Hepatocyte (in vitro differentiated cells): ENCODE measurements around the gene TXNDC2. TPM values are rescaled to one million over a fixed set of nuclear protein-coding genes. Genes with fewer than 3 reads are reported as not detected.

Source experiments
- DNase-seq: peaks from one replicate; pipeline ENCODE4 v3.0.0-alpha.2; 2016; ENCODE audit warnings: low spot score
- H2AFZ ChIP-seq: fragments of 200-600 bp; sonication (generic); 2 replicates; pipeline ENCODE4 v1.6.0; 2016; ENCODE audit warnings: antibody characterized with exemption, mild to moderate bottlenecking
- H3K27ac ChIP-seq: fragments of 200-600 bp; sonication (generic); 2 replicates; pipeline ENCODE4 v1.5.1; 2016; ENCODE audit warnings: mild to moderate bottlenecking
- H3K27me3 ChIP-seq: fragments of 200-600 bp; sonication (generic); 2 replicates; pipeline ENCODE4 v1.6.1; 2016
- H3K36me3 ChIP-seq: fragments of 200-600 bp; sonication (generic); replicated peaks from 2 replicates; pipeline ENCODE4 v1.5.1; 2016; ENCODE audit warnings: low read depth; ENCODE audit not compliant: insufficient read depth
- H3K4me1 ChIP-seq: fragments of 200-600 bp; sonication (generic); 2 replicates; pipeline ENCODE4 v1.5.1; 2016; ENCODE audit warnings: mild to moderate bottlenecking, moderate library complexity; ENCODE audit not compliant: insufficient read depth
- H3K4me2 ChIP-seq: fragments of 200-600 bp; sonication (generic); 2 replicates; pipeline ENCODE4 v1.6.0; 2016
- H3K4me3 ChIP-seq: fragments of 200-600 bp; sonication (generic); 2 replicates; pipeline ENCODE4 v1.5.1; 2016; ENCODE audit warnings: mild to moderate bottlenecking
- H3K79me2 ChIP-seq: fragments of 200-600 bp; sonication (generic); 2 replicates; pipeline ENCODE4 v1.6.0; 2017; ENCODE audit warnings: mild to moderate bottlenecking
- H3K9me2 ChIP-seq: fragments of 200-600 bp; sonication (generic); replicated peaks from 2 replicates; pipeline ENCODE4 v1.6.0; 2017; ENCODE audit warnings: mild to moderate bottlenecking; ENCODE audit not compliant: insufficient read depth
- H3K9me3 ChIP-seq: fragments of 200-600 bp; sonication (generic); 2 replicates; pipeline ENCODE4 v1.5.1; 2016; ENCODE audit warnings: low read depth, mild to moderate bottlenecking
- H4K20me1 ChIP-seq: fragments of 200-600 bp; sonication (generic); 2 replicates; pipeline ENCODE4 v1.6.0; 2016; ENCODE audit warnings: mild to moderate bottlenecking; ENCODE audit not compliant: insufficient read depth, poor library complexity, severe bottlenecking
- EZH2 ChIP-seq: fragments of 200-600 bp; sonication (generic); IDR thresholded peaks from 2 replicates; pipeline ENCODE4 v1.6.1; 2016; ENCODE audit warnings: antibody characterized with exemption, mild to moderate bottlenecking, borderline replicate concordance
- EZH2phosphoT487 ChIP-seq: fragments of 200-600 bp; sonication (generic); IDR thresholded peaks from one replicate; pipeline ENCODE4 v1.6.1; 2018; ENCODE audit warnings: antibody characterized with exemption, mild to moderate bottlenecking, low read depth, moderate library complexity; ENCODE audit not compliant: unreplicated experiment, severe bottlenecking
- WGBS: methylation state at CpG from one replicate; pipeline ENCODE4 v1.1.6; 2016; ENCODE audit warnings: low lambda C conversion rate; ENCODE audit errors: missing lambda C conversion rate; 5-methylcytosine and 5-hydroxymethylcytosine counted together
- polyA plus RNA-seq: library from polyadenylated mRNA; unstranded; fragments of >200 nt; fragmentation: Nextera tagmentation; extraction: Ambion mirVana; gene quantifications from 2 replicates; pipeline ENCODE4 v1.2.1, GENCODE V29; 2016
- total RNA-seq: library from RNA; depleted of rRNA; stranded (reverse); fragments of >200 nt; gene quantifications from 2 replicates; pipeline ENCODE4 v1.2.3, GENCODE V29; 2014
- TF ChIP-seq, protein P1 (sequence below): fragments of 200-600 bp; sonication (generic); IDR thresholded peaks from 2 replicates; pipeline ENCODE4 v1.5.1; 2016; ENCODE audit warnings: antibody characterized with exemption, mild to moderate bottlenecking; ENCODE audit not compliant: poor library complexity

Gene TXNDC2
- total and polyA plus RNA-seq, 2 experiments from 2014 or later = 0.41 TPM; not detected in 1

DNA sequence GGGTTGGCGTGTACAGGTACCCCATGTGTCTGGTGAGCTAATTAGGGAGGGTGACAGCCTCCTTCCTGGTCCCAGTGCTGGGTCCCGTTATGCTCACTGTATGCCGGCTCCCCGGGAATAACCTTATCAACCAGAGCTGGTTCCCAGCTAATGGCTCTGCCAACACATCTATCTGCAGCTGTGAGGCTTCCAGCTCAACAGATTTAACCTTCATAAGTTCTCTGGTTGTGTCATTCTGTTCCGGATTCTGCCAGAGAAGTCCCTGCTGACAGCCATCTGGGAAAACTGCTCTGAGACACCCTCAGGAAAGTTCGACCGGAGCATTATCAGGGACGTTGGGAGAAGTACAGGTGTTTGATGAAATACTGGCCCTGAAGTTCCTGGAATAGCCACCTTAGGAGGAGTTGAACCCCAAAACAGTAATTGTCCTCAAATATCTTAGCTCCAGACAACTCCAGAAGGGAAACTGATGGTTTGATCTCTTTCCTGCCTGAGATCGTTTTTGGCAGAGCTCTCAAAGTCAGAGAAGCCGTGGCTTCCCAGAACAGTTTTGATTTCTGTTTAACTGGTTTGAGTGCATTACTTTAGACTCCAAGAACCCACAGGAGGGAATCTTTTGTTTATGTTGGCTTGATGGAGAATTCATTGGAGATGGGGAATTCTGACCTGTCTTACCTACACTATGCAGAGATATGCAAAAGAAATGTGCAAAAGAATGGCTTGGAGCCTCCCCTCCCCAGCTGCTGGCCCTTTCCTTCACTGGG, 39.4 kb upstream of the TXNDC2 start:
- H3K9me3 ChIP-seq = no peaks in the 10 kb centered on the region
- no peak overlapping the region for H2AFZ ChIP-seq
- no peak overlapping the region for H3K4me2 ChIP-seq
- DNase-seq = no peak
- H3K4me1 ChIP-seq = peaks cover 3% of the 10 kb centered on the region
- H3K4me3 ChIP-seq = no peak overlapping the region
- H3K27ac ChIP-seq = no peak overlapping the region
- 91% methylated on average over 10 of the region's 10 CpGs for WGBS
- no peaks in the 10 kb centered on the region for H3K27me3 ChIP-seq
- H3K36me3 ChIP-seq = no peaks in the 10 kb centered on the region
- no peaks in the 10 kb centered on the region for H4K20me1 ChIP-seq
- TF ChIP-seq EZH2 (no peak), EZH2phosphoT487 (no peak)
- TF ChIP-seq, protein P1, sequence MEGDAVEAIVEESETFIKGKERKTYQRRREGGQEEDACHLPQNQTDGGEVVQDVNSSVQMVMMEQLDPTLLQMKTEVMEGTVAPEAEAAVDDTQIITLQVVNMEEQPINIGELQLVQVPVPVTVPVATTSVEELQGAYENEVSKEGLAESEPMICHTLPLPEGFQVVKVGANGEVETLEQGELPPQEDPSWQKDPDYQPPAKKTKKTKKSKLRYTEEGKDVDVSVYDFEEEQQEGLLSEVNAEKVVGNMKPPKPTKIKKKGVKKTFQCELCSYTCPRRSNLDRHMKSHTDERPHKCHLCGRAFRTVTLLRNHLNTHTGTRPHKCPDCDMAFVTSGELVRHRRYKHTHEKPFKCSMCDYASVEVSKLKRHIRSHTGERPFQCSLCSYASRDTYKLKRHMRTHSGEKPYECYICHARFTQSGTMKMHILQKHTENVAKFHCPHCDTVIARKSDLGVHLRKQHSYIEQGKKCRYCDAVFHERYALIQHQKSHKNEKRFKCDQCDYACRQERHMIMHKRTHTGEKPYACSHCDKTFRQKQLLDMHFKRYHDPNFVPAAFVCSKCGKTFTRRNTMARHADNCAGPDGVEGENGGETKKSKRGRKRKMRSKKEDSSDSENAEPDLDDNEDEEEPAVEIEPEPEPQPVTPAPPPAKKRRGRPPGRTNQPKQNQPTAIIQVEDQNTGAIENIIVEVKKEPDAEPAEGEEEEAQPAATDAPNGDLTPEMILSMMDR = no peak
- no peaks in the 10 kb centered on the region for H3K9me2 ChIP-seq
- H3K79me2 ChIP-seq = no peaks in the 10 kb centered on the region

DNA sequence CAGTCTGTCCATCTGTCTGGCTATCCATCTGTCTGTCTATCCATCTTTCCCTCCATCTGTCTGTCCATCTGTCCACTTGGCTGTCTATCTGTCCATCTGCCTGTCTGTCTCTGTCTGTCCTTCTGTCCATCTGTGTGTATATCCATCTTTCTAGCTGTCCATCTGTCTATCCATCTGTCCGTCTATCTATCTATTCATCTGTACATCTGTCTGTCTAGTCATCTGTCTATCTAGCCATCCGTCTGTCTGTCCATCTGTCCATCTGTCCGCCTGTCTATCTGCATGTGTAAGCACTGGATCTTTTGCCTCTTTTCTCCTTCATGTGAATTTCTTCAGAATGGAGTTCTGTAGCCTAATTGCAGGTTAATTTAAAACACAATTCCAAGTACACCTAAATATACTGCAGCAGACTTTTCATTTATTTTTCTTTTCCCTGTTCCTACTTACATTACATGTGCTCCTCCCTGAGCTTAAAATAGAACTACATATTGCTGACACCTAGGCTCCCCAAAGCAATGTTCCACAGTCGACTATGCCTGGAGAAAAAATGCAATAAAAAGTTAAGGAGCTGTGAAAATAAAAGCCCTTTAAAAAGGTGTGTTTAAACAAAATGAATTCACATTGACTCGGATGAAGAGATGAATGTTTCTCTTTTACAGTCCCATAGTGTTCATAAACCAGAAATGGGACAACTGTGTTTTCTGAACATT, 37.4 kb upstream of the TXNDC2 start:
- Histone ChIP-seq H3K79me2 (no peaks in the 10 kb centered on the region), H3K4me3 (no peak overlapping the region), H4K20me1 (no peaks in the 10 kb centered on the region), H3K27ac (no peak overlapping the region), H3K4me2 (no peak overlapping the region), H3K27me3 (no peaks in the 10 kb centered on the region), H3K9me2 (no peaks in the 10 kb centered on the region), H3K36me3 (no peaks in the 10 kb centered on the region), H3K9me3 (peaks cover 6% of the 10 kb centered on the region), H3K4me1 (peaks cover 3% of the 10 kb centered on the region), H2AFZ (no peak overlapping the region)
- TF ChIP-seq EZH2phosphoT487 (no peak), EZH2 (no peak)
- TF ChIP-seq, protein P1 = no peak
- 75% methylated on average over 5 of the region's 5 CpGs for WGBS
- no peak for DNase-seq

DNA sequence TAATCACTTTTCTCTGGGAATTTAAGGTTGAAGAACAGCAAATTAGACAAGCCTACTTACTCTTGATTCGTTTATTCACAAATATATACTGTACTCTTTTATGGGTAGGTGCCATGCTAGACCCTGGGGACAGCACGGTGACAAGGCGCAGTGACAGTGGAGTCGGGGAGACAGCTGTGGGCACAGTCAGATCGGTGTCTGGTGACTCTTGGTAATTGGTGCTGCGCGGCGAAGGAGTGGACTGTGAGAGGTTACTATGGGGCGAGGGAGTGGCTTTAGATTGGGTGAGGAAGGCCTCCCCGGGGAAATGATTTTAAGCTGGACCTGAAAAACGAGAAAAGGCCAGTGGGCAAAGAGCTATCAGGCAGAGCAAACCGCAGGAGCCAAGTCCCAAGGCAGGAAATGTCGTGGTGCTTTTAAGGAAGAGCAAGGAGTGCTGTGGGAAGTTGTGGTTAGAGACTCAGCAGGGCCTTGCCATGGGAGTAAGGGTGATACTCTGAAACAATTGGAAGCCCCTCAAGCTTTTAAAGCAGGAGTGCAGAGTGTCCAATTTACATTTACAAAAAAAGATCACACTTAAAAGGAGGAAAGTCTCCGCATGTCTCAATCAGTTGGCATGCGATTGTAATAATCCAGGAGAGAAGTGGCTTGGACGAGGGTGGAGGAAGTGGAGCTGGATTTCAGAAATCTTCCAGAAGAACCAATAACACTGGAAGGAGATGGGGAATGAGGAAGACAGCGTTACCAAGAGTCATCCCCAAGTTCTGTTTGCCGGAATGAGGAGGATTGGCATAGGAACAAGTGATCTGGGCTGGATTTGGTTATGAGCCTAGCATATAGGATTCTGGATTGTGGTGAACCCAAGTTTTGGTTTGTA, 36.1 kb upstream of the TXNDC2 start:
- Histone ChIP-seq H3K36me3 (no peaks in the 10 kb centered on the region), H3K4me2 (no peak overlapping the region), H3K27ac (no peak overlapping the region), H3K9me2 (no peaks in the 10 kb centered on the region), H3K4me3 (no peak overlapping the region), H3K79me2 (no peaks in the 10 kb centered on the region), H4K20me1 (no peaks in the 10 kb centered on the region), H3K4me1 (peaks cover 3% of the 10 kb centered on the region), H3K9me3 (peaks cover 6% of the 10 kb centered on the region), H2AFZ (no peak overlapping the region), H3K27me3 (no peaks in the 10 kb centered on the region)
- 84% methylated on average over 18 of the region's 18 CpGs for WGBS
- DNase-seq = no peak
- no peak for TF ChIP-seq EZH2phosphoT487
- TF ChIP-seq, protein P1 = no peak
- TF ChIP-seq EZH2 = no peak
